DOHH2 (cell line): ENCODE measurements around the gene POLN.

Experiments
- CTCF ChIP-seq: fragments of 200-600 bp; sonication (generic); IDR thresholded peaks from one replicate; pipeline ENCODE4 v1.5.1; 2014; ENCODE audit warnings: antibody characterized with exemption, mild to moderate bottlenecking, low read depth, low read length; ENCODE audit not compliant: poor library complexity, severe bottlenecking
- EZH2phosphoT487 ChIP-seq: fragments of 200-600 bp; sonication (generic); IDR thresholded peaks from 2 replicates; pipeline ENCODE4 v1.6.1; 2017; ENCODE audit warnings: borderline replicate concordance, mild to moderate bottlenecking, antibody characterized with exemption, low read length, moderate library complexity, mixed read lengths

GRCh38 chr4:2264481-2265041 is 22.6 kb upstream of the POLN start:
- TF ChIP-seq CTCF: no peak
- no peak for TF ChIP-seq EZH2phosphoT487
